Astrocyte (in vitro differentiated cells and primary cell): ENCODE measurements around the gene NCOA4. TPM values are rescaled to one million over a fixed set of nuclear protein-coding genes. Genes with fewer than 3 reads are reported as not detected.
"Not testable (repeated sequence)": the region's sequence is repeated elsewhere in the genome, so short reads cannot be mapped to it uniquely, and the experiment has no call there.

Experiments used
- DNase-seq: peaks from one replicate; pipeline ENCODE4 v3.0.0-alpha.2; 2010; ENCODE audit warnings: low read depth
- FAIRE-seq: peaks from 2 replicates; lab custom pipeline; 2011; peaks lifted over from hg19 to GRCh38; lab: Jason Lieb, UNC
- H2AFZ ChIP-seq: 2 replicates; pipeline ENCODE4 v1.6.0; 2012; ENCODE audit warnings: low read depth, low read length, inconsistent platforms
- H3K27ac ChIP-seq: 2 replicates; pipeline ENCODE4 v1.5.1; 2011; ENCODE audit warnings: low read depth, low read length, inconsistent platforms
- H3K27me3 ChIP-seq: 2 replicates; pipeline ENCODE4 v1.6.0; 2011; ENCODE audit warnings: low read length, inconsistent platforms; ENCODE audit not compliant: insufficient read depth
- H3K36me3 ChIP-seq: 2 replicates; pipeline ENCODE4 v1.5.1; 2011; ENCODE audit warnings: low read length, inconsistent platforms; ENCODE audit not compliant: insufficient read depth
- H3K4me1 ChIP-seq: 2 replicates; pipeline ENCODE4 v1.5.1; 2011; ENCODE audit warnings: low read length, inconsistent platforms; ENCODE audit not compliant: insufficient read depth
- H3K4me2 ChIP-seq: 2 replicates; pipeline ENCODE4 v1.6.0; 2012; ENCODE audit warnings: low read length, inconsistent platforms
- H3K4me3 ChIP-seq: 2 replicates; pipeline ENCODE4 v1.5.1; 2011; ENCODE audit warnings: low read depth, mild to moderate bottlenecking, low read length, inconsistent platforms; ENCODE audit not compliant: insufficient read depth
- H3K79me2 ChIP-seq: 2 replicates; pipeline ENCODE4 v1.6.0; 2012; ENCODE audit warnings: mild to moderate bottlenecking, low read length, inconsistent platforms; ENCODE audit not compliant: insufficient read depth
- H3K9ac ChIP-seq: 2 replicates; pipeline ENCODE4 v1.6.0; 2012; ENCODE audit warnings: mild to moderate bottlenecking, low read length, inconsistent platforms
- H3K9me3 ChIP-seq: 2 replicates; pipeline ENCODE4 v1.5.1; 2012; ENCODE audit warnings: low read depth, mild to moderate bottlenecking, low read length, inconsistent platforms; ENCODE audit not compliant: insufficient read depth
- H4K20me1 ChIP-seq: 2 replicates; pipeline ENCODE4 v1.6.0; 2012; ENCODE audit warnings: low read length, inconsistent platforms; ENCODE audit not compliant: insufficient read depth
- H3K27ac Mint-ChIP-seq: one replicate; pipeline ENCODE4 v1.8.0; 2021; ENCODE audit warnings: mild to moderate bottlenecking, mixed read lengths; ENCODE audit not compliant: unreplicated experiment
- H3K27me3 Mint-ChIP-seq: one replicate; pipeline ENCODE4 v1.8.0; 2021; ENCODE audit warnings: low read depth, mixed read lengths; ENCODE audit not compliant: unreplicated experiment
- H3K36me3 Mint-ChIP-seq: one replicate; pipeline ENCODE4 v1.8.0; 2021; ENCODE audit warnings: low read depth, mixed read lengths; ENCODE audit not compliant: unreplicated experiment
- H3K4me1 Mint-ChIP-seq: one replicate; pipeline ENCODE4 v1.8.0; 2021; ENCODE audit warnings: low read depth, mixed read lengths; ENCODE audit not compliant: unreplicated experiment
- H3K4me3 Mint-ChIP-seq: one replicate; pipeline ENCODE4 v1.8.0; 2021; ENCODE audit warnings: mild to moderate bottlenecking, moderate library complexity, mixed read lengths; ENCODE audit not compliant: unreplicated experiment
- H3K9me3 Mint-ChIP-seq: one replicate; pipeline ENCODE4 v1.8.0; 2021; ENCODE audit warnings: mild to moderate bottlenecking, mixed read lengths; ENCODE audit not compliant: unreplicated experiment
- CTCF ChIP-seq: IDR thresholded peaks from 2 replicates; pipeline ENCODE4 v1.5.1; 2011; ENCODE audit warnings: low read depth, mild to moderate bottlenecking, inconsistent platforms, low read length, moderate library complexity; ENCODE audit not compliant: insufficient read depth
- EZH2 ChIP-seq: IDR thresholded peaks from 2 replicates; pipeline ENCODE4 v1.6.1; 2012; ENCODE audit warnings: mild to moderate bottlenecking, low read length, inconsistent platforms; ENCODE audit not compliant: insufficient read depth
- total RNA-seq: library from RNA; stranded (reverse); gene quantifications from 2 replicates; pipeline ENCODE4 v1.2.1, GENCODE V29; 2021

Gene NCOA4
- total RNA-seq, 1 donor from 2014 or later: 120 TPM

- TF ChIP-seq EZH2 (no peak), CTCF (no peak)
- Mint-ChIP-seq H3K27ac (peak overlapping the region; percentile 47), H3K27me3 (no peaks in the 10 kb centered on the region), H3K4me3 (no peak overlapping the region), H3K36me3 (peaks cover 16% of the 10 kb centered on the region), H3K9me3 (no peaks in the 10 kb centered on the region), H3K4me1 (peaks cover 14% of the 10 kb centered on the region)
- Histone ChIP-seq H3K27me3 (no peaks in the 10 kb centered on the region), H3K4me3 (no peak overlapping the region), H3K27ac (no peak overlapping the region), H3K4me2 (no peak overlapping the region), H2AFZ (no peak overlapping the region), H3K9me3 (no peaks in the 10 kb centered on the region), H3K4me1 (peaks cover 9% of the 10 kb centered on the region), H3K79me2 (peaks cover 33% of the 10 kb centered on the region), H4K20me1 (peaks cover 56% of the 10 kb centered on the region), H3K36me3 (peaks cover 37% of the 10 kb centered on the region), H3K9ac (no peak overlapping the region)
- no peak for FAIRE-seq
- no peak for DNase-seq
These were observed 27.3 kb downstream of the NCOA4 start for GRCh38 chr10:46002916-46003693.

GRCh38 chr10:46002189-46002687, 28.2 kb downstream of the NCOA4 start:
- Mint-ChIP-seq H3K36me3 (peaks cover 11% of the 10 kb centered on the region), H3K4me1 (peaks cover 14% of the 10 kb centered on the region)
- not testable (repeated sequence) for H3K9ac ChIP-seq, H3K27me3 Mint-ChIP-seq, H2AFZ ChIP-seq, H3K4me2 ChIP-seq, FAIRE-seq, H3K4me3 ChIP-seq, H3K4me1 ChIP-seq, H3K27ac ChIP-seq, H3K9me3 ChIP-seq, H3K9me3 Mint-ChIP-seq, H3K27ac Mint-ChIP-seq, H3K27me3 ChIP-seq, H3K4me3 Mint-ChIP-seq, DNase-seq
- H4K20me1 ChIP-seq: peaks cover 53% of the 10 kb centered on the region
- H3K36me3 ChIP-seq: peaks cover 39% of the 10 kb centered on the region
- peaks cover 30% of the 10 kb centered on the region for H3K79me2 ChIP-seq

GRCh38 chr10:46001187-46001756, 29.2 kb downstream of the NCOA4 start:
- Histone ChIP-seq H3K27me3 (no peaks in the 10 kb centered on the region), H3K9me3 (no peaks in the 10 kb centered on the region), H3K9ac (no peak overlapping the region), H3K4me3 (no peak overlapping the region), H3K79me2 (peaks cover 33% of the 10 kb centered on the region), H3K27ac (no peak overlapping the region), H3K36me3 (peaks cover 39% of the 10 kb centered on the region), H3K4me1 (peaks cover 3% of the 10 kb centered on the region), H2AFZ (no peak overlapping the region), H3K4me2 (no peak overlapping the region), H4K20me1 (peaks cover 43% of the 10 kb centered on the region)
- H3K4me1 Mint-ChIP-seq: peaks cover 9% of the 10 kb centered on the region
- DNase-seq (no peak), FAIRE-seq (no peak)
- no peaks in the 10 kb centered on the region for H3K9me3 Mint-ChIP-seq
- no peak overlapping the region for H3K4me3 Mint-ChIP-seq
- H3K27ac Mint-ChIP-seq: no peak overlapping the region
- no peaks in the 10 kb centered on the region for H3K27me3 Mint-ChIP-seq
- H3K36me3 Mint-ChIP-seq: peaks cover 11% of the 10 kb centered on the region
- no peak for TF ChIP-seq EZH2
- TF ChIP-seq CTCF: no peak
